NCI-H128 (cell line): Measurements from ENCODE around the gene DENND5A.

Experiments
- DNase-seq: peaks from one replicate; lab custom pipeline; 2025; ENCODE audit not compliant: unreplicated experiment; lab: John Stamatoyannopoulos, UW

DENND5A gene

GRCh38 chr11:9141186-9141585 is 124.0 kb downstream of the DENND5A start:
- DNase-seq = no peak

DNA sequence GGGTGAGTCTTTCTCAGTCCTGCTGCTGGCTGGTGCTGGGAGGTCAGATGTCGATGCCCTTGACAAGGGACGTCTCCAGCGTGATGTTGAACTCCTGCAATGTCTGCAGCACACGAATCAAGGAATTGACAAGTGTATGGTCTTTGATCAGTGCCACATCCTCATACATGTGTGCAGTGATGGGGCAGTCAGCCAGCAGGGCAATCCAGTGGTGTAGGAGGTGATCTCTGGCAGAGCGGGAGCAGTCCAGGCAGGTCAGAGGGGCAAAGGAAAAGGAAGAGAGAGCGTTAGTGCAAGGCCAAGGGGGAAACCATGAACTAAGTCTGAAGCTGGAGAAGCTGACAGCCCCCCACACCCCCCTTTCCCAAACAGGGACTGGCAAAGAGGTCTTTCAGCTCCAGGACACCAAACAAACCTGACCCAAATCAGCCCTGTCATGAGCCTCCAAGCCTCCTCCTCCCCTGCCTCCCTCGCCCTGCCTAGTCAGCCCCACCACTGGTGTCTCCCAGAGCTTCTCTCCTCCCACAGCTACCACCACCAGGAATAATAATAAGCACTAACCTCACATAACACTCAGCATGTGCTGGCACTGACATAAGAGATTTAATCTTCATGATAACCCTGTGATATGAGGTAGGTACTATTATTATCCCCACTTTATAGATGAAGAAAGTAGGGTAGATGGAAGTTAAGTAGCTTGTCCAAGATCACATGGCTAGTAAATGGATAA is 125.4 kb downstream of the DENND5A start:
- DNase-seq = no peak

DNA sequence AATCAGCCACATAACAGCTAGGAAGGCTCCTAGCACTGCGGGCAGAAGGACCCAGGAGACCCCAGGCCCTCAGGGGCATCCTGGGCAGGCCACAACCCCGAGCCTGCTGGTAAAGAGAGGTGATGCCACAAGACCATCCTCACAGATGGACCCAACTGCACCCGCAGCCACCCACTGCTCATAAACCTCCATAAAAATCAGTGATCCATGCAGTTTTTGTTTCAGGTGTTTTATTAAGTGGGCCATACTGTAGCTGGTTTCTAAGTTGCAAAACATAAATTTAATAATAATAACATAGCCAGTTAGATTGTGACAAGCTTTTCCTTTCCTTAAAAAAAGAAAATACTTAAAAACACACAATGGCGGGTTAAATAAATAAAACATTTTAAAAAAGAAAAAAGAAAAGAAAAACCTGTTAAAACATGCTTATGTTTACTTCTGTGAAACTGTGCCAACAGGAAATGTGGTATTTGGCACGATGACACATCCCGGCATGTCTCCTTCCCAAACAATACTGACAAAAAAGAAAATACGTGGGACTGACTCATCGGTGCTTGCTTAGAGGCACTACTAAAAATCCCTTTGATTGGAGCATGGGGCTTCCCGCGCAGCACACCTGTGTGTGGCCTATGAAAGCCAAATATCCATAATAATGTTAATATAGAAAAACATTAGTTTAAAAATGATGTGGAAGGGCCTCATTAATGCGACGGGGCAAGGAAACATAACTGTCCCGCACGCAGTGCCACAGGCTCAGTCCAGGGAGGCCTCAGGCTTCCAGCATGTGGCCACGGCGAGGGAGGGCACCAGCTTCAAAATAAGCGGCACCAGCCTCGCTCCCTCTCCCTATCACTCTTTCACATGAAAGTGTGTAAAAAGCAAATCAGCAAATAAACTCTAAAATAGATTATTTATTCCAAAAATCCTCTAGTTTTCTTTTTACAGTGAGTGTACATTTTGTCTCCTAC is 126.3 kb downstream of the DENND5A start:
- DNase-seq = peak; percentile 79

GRCh38 chr11:9138133-9138453 is 127.1 kb downstream of the DENND5A start:
- peak; percentile 80 for DNase-seq

DNA sequence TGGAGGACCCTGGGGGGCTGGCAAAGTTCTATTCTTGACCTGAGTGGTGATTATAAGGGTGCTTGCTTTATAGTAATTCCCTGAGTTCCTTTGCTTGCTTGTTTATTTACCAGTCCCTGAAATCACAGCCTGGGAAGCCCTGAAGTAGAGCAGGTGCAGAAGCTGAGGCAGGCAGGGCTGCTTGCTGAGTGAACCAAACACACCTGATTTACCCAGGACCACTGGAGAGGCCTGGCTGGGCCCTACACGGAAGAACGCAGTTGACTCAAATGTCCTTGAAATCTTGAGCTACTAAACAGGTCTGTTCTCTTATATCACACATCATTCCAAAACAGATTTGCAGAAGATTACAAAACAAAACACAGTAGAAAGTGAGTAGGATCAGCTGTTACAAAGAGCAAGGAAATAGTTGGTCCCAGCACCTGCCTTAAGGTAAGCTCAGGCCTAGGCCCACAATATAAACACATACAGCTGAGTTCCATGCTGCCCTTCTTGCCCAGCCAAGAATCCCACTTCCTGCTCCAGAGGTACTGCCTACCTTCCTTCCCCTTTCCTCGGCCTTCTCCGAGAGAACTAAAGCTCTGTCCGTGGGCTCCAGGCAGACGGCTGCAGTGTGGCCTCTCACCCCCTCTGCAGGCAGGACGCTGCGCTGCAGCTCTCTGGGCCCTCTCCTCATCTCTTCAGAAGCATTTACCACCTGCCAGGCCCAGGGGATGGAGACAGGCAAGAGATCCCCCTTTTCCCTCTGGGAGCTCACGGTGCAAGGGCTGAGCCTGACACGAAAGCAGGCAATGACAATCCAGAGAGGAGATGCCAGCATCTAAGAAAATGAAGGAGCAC is 127.6 kb downstream of the DENND5A start:
- peak; percentile 80 for DNase-seq

DNA sequence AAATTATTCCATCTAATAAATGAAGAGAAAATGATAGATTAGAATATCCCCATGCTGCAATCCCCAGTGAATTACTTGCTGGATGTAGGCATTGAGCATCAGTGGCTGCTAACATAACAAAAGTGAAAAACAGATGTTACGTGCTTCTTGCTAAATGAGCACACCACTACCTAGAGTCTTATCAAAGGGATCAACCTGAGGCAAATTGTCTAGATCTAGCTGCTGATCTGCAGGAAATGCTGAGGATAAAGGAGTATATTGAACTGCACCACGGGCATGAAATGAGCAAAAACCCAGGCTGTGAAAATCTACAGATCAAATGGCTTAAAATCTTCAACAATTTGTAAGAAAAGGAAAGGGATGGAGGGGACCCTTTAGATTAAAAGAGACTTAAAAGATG is 128.4 kb downstream of the DENND5A start:
- DNase-seq = no peak

DNA sequence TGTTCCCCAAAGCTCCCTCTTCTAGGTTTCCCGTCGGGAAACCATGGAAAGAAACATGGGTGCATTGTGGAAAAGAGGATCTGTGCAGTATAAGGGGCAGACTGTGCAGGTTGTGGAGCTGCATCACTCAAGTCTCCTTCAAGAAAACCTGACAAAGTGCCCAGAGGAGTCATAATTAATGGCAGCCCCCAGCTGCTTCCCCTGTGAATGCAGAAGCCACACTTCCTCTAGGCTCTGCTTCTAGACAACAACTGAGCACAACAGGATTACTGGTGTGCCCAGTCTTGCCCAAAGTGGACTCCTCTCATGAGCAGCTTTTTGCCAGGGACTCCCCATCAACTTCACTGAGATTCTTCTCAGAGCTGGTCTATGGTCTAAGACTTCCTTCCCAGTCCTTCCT is 131.2 kb downstream of the DENND5A start:
- no peak for DNase-seq

GRCh38 chr11:9132203-9132878 is 132.8 kb downstream of the DENND5A start:
- no peak for DNase-seq

DNA sequence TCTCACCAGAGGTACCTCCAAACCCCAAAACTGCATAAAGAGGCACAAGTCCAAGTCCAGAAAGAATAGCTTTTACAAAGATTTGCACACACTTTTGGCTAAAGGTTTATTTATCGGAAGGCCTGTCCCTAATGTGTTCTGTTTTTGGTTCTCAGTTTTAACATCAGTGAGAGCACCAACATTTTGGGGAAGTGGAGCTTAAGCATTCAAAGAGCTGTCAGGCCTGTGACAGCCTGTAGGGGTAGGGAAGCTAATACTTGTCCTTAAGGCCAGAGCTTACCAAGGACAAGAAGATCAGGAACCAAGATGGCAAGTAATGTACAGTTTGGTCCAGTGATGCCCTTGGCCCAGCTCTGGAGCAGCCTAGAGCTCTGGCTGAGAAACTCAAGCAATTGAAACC is 134.9 kb downstream of the DENND5A start:
- no peak for DNase-seq

DNA sequence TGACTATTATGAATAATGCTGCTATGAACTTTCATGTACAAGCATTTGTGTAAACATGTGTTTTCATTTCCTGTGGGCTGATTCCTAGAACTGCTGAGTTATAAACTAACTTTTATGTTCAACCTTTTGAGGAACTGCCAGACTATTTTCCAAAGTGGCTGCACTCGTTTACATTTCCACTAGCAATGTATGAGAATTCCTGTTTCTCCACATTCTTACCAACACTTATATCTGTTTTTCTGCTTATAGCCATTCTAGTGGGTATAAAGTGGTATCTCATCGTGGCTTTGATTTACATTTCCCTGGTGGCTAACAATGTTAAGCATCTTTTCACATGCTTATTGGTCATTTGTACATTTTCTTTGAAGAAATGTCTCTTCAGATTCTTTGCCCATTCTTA is 138.5 kb downstream of the DENND5A start:
- no peak for DNase-seq

DNA sequence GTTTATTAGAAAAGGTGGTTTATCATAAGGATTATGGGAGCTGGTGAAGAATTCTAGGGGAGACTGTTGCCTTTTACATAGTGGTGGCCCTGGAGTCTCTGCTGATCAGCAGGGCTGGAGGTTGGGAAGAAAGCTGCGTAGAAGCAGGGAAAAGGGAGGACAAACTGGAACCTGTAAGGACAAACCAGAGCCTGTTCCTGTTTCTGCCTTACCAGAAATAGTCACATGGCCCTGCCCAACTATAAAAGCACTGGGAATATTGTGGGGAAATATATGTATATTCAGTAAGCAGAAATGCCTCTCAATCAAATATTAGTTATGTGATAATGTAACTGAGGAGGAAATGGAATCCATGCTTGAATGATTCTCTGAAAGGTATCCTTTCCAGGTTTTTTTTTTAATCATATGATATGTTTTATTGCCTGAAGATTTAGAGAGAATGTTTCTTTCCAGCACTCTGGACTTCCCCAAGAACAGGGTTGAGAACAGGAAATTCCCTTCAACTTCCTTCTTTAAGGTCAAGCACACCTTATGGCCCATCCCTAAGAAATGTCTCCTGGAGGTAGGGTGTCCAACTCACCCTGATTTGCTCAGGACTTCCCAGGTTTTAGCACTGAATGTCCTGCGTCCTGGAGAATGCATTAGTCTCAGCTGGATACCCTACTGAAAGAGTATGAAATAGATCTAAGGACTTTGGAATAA is 139.8 kb downstream of the DENND5A start:
- DNase-seq = no peak

DNA sequence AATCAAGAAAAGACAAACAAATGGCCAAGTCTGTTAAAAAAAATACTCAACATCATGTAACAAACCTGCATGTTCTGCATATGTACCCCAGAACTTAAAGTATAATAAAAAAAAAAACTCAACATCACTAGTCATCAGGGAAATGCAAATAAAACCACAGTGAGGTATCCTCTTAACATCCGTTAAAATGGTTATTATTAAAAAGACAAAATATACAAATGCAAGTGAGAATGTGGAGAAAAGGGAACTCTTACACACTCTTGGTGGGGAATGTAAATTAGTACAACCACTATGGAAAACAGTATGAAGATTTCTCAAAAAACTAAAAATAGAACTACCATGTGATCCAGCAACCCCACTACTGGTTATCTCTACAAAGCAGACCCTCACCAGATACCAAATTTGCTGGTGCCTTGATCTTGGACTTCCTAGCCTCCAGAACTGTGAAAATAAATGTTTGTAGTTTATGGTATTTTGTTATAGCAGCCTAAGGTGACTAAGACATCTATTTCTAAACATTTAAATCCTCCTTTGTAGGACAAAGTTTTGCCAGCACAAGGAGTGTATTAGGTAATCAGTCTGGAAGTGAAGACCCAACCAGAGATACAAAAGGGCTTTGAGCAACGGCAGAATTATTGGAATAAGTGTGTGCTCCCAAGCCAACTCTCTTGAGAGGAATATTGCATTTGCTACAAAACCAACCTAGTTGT is 141.4 kb downstream of the DENND5A start:
- no peak for DNase-seq

- no peak for DNase-seq
These were observed 143.7 kb downstream of the DENND5A start for GRCh38 chr11:9121469-9121796.

DNA sequence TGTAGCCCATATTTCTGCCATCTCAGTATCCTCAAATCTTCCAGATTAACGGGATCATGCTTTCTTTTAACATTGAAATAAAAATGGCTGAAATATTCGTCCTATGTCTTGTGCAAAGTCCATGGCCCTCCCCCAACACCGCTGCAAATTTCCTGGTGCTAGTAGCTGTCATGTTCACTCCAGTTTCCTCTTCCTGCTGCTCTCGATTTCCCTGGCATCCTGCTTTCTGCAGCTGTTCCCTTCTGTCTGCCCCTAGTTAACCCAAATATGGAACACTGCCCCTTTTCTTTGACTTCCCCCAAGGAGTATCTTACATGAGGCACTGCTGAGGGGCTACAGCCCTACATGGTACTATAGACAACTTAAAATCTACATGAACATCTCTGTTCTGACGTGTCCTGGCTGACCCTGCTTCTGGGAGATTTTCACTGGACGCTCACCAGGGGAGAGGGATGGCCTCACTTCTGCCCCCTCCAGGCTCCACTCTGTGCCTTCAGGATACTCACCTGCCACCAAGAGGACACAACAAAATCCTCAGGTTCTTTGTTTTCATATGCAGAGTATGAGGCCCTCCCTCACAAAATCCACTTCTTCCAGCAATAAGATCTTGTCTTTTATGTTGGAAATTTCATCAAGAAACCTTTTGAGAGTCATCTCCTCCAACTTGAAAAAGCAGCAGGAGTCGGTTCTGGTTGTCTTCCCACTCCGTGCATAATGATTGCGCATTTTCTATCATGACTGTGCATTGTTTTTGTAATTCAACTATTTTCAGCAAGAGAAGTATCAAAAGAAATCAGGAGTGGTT is 144.3 kb downstream of the DENND5A start:
- DNase-seq = no peak

- DNase-seq = no peak
These were observed 146.9 kb downstream of the DENND5A start for GRCh38 chr11:9118277-9118676.

DNA sequence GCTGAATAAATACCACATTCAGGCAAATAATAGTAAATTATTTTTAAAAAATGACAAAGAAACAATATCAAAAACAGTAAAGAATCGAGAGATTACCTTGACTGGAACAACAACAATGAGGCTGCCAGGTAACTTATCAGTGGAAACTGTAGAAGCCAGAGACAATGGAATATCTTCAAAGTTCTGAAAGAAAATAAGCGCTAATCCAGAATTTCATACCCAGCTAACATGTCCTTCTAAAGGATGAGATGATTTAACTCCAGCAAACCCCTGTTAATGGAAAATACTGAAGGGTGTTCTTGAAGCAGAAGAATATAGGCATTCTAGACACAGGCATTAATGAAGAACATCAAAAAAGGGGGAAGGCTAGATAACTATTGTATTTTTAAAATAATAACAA is 153.1 kb downstream of the DENND5A start:
- DNase-seq = no peak

DNA sequence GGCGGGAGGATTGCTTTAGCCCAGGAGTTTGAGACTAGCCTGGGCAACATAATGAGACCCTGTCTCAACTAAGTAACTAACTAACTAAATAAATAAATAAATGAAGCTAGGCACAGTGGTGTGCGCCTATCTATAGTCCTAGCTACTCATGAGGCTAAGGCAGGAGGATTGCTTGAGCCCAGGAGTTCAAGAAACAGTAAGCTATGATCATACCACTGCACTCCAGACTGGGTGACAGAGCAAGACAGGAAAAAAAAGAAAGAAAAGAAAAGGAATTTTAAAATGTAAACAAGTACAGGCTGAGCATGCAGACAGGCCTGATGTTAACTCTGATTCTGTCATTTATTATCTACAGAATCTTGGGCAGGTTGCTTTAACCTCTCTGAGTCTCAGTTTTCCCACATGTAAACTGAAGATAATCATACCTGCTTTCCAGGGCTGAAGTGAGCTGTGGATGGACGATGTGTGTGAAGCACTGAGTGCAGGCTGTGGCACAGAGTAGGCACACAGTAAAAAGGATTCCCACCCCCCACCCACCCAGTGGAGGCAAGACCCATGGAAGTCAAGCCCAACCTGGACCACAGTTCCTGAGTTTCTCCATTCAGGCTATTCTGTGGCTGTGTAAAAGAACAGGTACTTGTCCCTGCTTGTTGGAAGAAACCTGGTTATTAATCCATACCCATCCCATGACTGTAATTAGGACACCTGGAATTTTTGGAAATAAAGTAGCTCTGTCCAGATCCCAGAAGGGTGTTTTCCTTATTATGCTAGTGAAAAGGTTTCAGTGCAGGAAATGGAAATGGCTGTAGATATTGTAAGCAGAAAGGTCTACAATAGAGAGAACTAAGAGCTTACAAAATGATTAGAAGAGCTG is 155.1 kb downstream of the DENND5A start:
- no peak for DNase-seq

DNA sequence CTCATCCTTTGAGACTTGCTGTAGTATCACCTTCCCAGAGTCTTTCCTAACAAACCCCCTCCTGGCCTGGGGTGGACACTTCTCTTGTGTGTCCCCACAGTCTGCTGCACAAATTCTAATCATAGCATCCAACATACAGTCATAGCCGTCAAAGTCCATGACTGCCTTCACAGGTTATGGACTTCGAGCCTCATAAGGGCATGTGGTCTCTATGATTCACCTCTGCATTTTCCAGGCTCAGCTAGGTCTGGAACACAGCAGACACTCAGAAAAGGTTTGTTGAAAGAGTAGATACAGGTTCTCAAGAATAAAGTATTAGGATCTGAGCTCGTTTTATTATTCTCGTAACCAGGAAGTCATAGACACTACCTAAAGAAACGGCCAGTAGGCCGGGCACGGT is 160.6 kb downstream of the DENND5A start:
- DNase-seq = no peak
